IMR-90 (cell line): ENCODE results near the gene NCKAP5L. TPM values are rescaled to one million over a fixed set of nuclear protein-coding genes. Genes with fewer than 3 reads are reported as not detected.

Experiments
- ATAC-seq: fragments of 200-7000 bp; cut with Tn5 transposase; 2 replicates; pipeline ENCODE4 v1.9.1; 2020; ENCODE audit warnings: low read depth, mild to moderate bottlenecking, moderate library complexity
- BruUV-seq: library from RNA; stranded (reverse); fragments of 400-500 nt; replicated peaks from 2 replicates; lab custom pipeline; 2021; lab: Mats Ljungman, UMichigan
- CTCF ChIA-PET: fragments of 300-600 bp; formaldehyde crosslinking; extraction: SDS; loops from one replicate; lab custom pipeline; 2021; ENCODE audit warnings: antibody characterized with exemption; lab: Yijun Ruan, JAX
- POLR2A ChIA-PET: fragments of 300-600 bp; sonication (Branson Sonifier 250); formaldehyde crosslinking; loops from one replicate; lab custom pipeline; 2022; ENCODE audit warnings: antibody characterized with exemption; ENCODE audit not compliant: unreplicated experiment; lab: Charles Lee
- DNase-seq: peaks from one replicate; pipeline ENCODE4 v3.0.0; 2013
- H2AFZ ChIP-seq: replicated peaks from 2 replicates; pipeline ENCODE3; 2013; ENCODE audit warnings: low read length, mild to moderate bottlenecking; ENCODE audit not compliant: poor library complexity
- H2AK5ac ChIP-seq: 2 replicates; pipeline ENCODE4 v1.6.1; 2013; ENCODE audit warnings: low read depth, low read length, inconsistent platforms
- H2AK9ac ChIP-seq: replicated peaks from 2 replicates; pipeline ENCODE3; 2013; ENCODE audit warnings: mild to moderate bottlenecking, low read depth, low read length, moderate library complexity; ENCODE audit not compliant: poor library complexity
- H2BK120ac ChIP-seq: 2 replicates; pipeline ENCODE4 v1.6.1; 2013; ENCODE audit warnings: low read depth, low read length, inconsistent platforms
- H2BK15ac ChIP-seq: 3 replicates; pipeline ENCODE4 v1.6.1; 2013; ENCODE audit warnings: low read depth, low read length, inconsistent platforms
- H2BK20ac ChIP-seq: 2 replicates; pipeline ENCODE4 v1.6.1; 2013; ENCODE audit warnings: low read depth, mild to moderate bottlenecking, inconsistent platforms, low read length, moderate library complexity
- H2BK5ac ChIP-seq: 2 replicates; pipeline ENCODE4 v1.6.1; 2013; ENCODE audit warnings: mild to moderate bottlenecking, low read depth, low read length, inconsistent platforms; ENCODE audit not compliant: poor library complexity, severe bottlenecking
- H3K14ac ChIP-seq: replicated peaks from 2 replicates; pipeline ENCODE4 v1.6.1; 2013; ENCODE audit warnings: low read depth, low read length, inconsistent platforms
- H3K18ac ChIP-seq: 2 replicates; pipeline ENCODE4 v1.6.1; 2013; ENCODE audit warnings: low read depth, low read length, control low read depth
- H3K23ac ChIP-seq: 2 replicates; pipeline ENCODE4 v1.6.1; 2013; ENCODE audit warnings: low read depth, low read length, inconsistent platforms
- H3K27ac ChIP-seq: 2 replicates; pipeline ENCODE4 v1.5.1; 2013; ENCODE audit warnings: mild to moderate bottlenecking, control low read depth, low read length; ENCODE audit not compliant: insufficient read depth
- H3K27me3 ChIP-seq: 2 replicates; pipeline ENCODE4 v1.6.1; 2013; ENCODE audit warnings: low read length; ENCODE audit not compliant: control insufficient read depth, insufficient read depth
- H3K36me3 ChIP-seq: 2 replicates; pipeline ENCODE4 v1.6.1; 2013; ENCODE audit warnings: low read length, mixed read lengths; ENCODE audit not compliant: control insufficient read depth, insufficient read depth
- H3K4ac ChIP-seq: 2 replicates; pipeline ENCODE4 v1.6.1; 2013; ENCODE audit warnings: low read depth, low read length, inconsistent platforms
- H3K4me1 ChIP-seq: 2 replicates; pipeline ENCODE4 v1.6.1; 2013; ENCODE audit warnings: low read length, mixed read lengths; ENCODE audit not compliant: control insufficient read depth, insufficient read depth
- H3K4me2 ChIP-seq: 2 replicates; pipeline ENCODE4 v1.6.1; 2013; ENCODE audit warnings: low read depth, mild to moderate bottlenecking, control low read depth, low read length, moderate library complexity
- H3K4me3 ChIP-seq: 2 replicates; pipeline ENCODE4 v1.5.1; 2013; ENCODE audit warnings: low read depth, mild to moderate bottlenecking, control low read depth, low read length, moderate library complexity; ENCODE audit not compliant: insufficient read depth
- H3K56ac ChIP-seq: 2 replicates; pipeline ENCODE4 v1.6.1; 2013; ENCODE audit warnings: low read length, inconsistent platforms; ENCODE audit not compliant: insufficient read depth; ENCODE audit errors: extremely low read depth
- H3K79me1 ChIP-seq, 2 experiments: 2 replicates each; pipeline ENCODE4 v1.6.1; 2013; ENCODE audit warnings: low read length in 2 of 2, inconsistent platforms in 1 of 2, low read depth in 1 of 2
- H3K9ac ChIP-seq: 2 replicates; pipeline ENCODE4 v1.6.1; 2013; ENCODE audit warnings: low read depth, low read length, control low read depth
- H3K9me1 ChIP-seq: 2 replicates; pipeline ENCODE4 v1.6.1; 2013; ENCODE audit warnings: low read length, inconsistent platforms; ENCODE audit not compliant: insufficient read depth
- H3K9me3 ChIP-seq: 2 replicates; pipeline ENCODE4 v1.6.1; 2013; ENCODE audit warnings: low read length; ENCODE audit not compliant: control insufficient read depth, insufficient read depth
- H4K20me1 ChIP-seq: 2 replicates; pipeline ENCODE4 v1.6.1; 2013; ENCODE audit warnings: low read length, inconsistent platforms; ENCODE audit not compliant: insufficient read depth
- H4K5ac ChIP-seq: 2 replicates; pipeline ENCODE4 v1.6.1; 2013; ENCODE audit warnings: mild to moderate bottlenecking, low read depth, low read length, control low read depth
- H4K8ac ChIP-seq, 2 experiments: 2 replicates each; pipeline ENCODE4 v1.6.1; 2013; ENCODE audit warnings: low read depth in 2 of 2, low read length in 2 of 2, control low read depth in 1 of 2, inconsistent platforms in 1 of 2
- H4K91ac ChIP-seq: 2 replicates; pipeline ENCODE4 v1.6.1; 2013; ENCODE audit warnings: low read depth, low read length, inconsistent platforms; ENCODE audit not compliant: insufficient read depth
- CHD1 ChIP-seq: IDR thresholded peaks from 2 replicates; pipeline ENCODE4 v1.6.1; 2012; ENCODE audit warnings: low read depth, low read length, improper control_type of control experiment
- MAZ ChIP-seq: IDR thresholded peaks from 2 replicates; pipeline ENCODE4 v1.6.1; 2012; ENCODE audit warnings: low read depth, mild to moderate bottlenecking, low read length, improper control_type of control experiment, moderate library complexity, borderline replicate concordance
- MXI1 ChIP-seq: IDR thresholded peaks from 2 replicates; pipeline ENCODE4 v1.6.1; 2012; ENCODE audit warnings: low read depth, mild to moderate bottlenecking, low read length, moderate library complexity, borderline replicate concordance
- POLR2A ChIP-seq: IDR thresholded peaks from 2 replicates; pipeline ENCODE4 v1.6.1; 2012; ENCODE audit warnings: mild to moderate bottlenecking, low read depth, low read length
- RAD21 ChIP-seq: IDR thresholded peaks from 2 replicates; pipeline ENCODE4 v1.6.1; 2012; ENCODE audit warnings: low read length, improper control_type of control experiment
- RCOR1 ChIP-seq: IDR thresholded peaks from 2 replicates; pipeline ENCODE4 v1.6.1; 2012; ENCODE audit warnings: mild to moderate bottlenecking, low read length, improper control_type of control experiment; ENCODE audit not compliant: insufficient replicate concordance
- whole genome bisulfite sequencing, 2 experiments: methylation state at CpG; one replicate each; pipeline versions ENCODE4 v1.1.5 to v1.1.7; 2013; ENCODE audit warnings: missing lambda C conversion rate in 2 of 2; ENCODE audit not compliant: insufficient read length in 1 of 2; ENCODE audit errors: extremely low coverage in 2 of 2; 5-methylcytosine and 5-hydroxymethylcytosine counted together
- dilution Hi-C: fragments of 300-500 bp; cut with HindIII; formaldehyde crosslinking; loops from one replicate; pipeline ENCODE4 v1.14.3; 2018; ENCODE audit warnings: low sequenced_read_pairs; ENCODE audit not compliant: unreplicated experiment
- in situ Hi-C: fragments of 300-500 bp; cut with MboI; formaldehyde crosslinking; loops from 3 replicates; pipeline ENCODE4 v1.14.3; 2019; ENCODE audit warnings: low sequenced_read_pairs, inconsistent platforms, mixed read lengths
- intact Hi-C: fragments of 100-400 bp; cut with micrococcal nuclease; formaldehyde crosslinking; loops from 2 replicates; pipeline ENCODE4 v1.10.0; 2022
- polyA plus RNA-seq, 3 experiments: library from polyadenylated mRNA; depleted of rRNA; stranded (reverse); fragments of >200 nt; gene quantifications; 2 replicates each; pipeline ENCODE4 v1.2.3, GENCODE V29; 2012; ENCODE audit warnings: low replicate concordance in 1 of 3
- total RNA-seq: library from RNA; depleted of rRNA; stranded (reverse); fragments of >200 nt; gene quantifications from 2 replicates; pipeline ENCODE4 v1.2.3, GENCODE V29; 2012
- TF ChIP-seq, protein P1 (sequence below): fragments of 150-350 bp; IDR thresholded peaks from 2 replicates; pipeline ENCODE4 v1.6.1; 2016; ENCODE audit warnings: low read depth, mild to moderate bottlenecking, low read length, moderate library complexity, borderline replicate concordance
- TF ChIP-seq, protein P2 (sequence below): conservative IDR thresholded peaks from 2 replicates; pipeline ENCODE4 v1.5.1; 2012; ENCODE audit warnings: mild to moderate bottlenecking, low read depth, low read length, improper control_type of control experiment

NCKAP5L gene
- total and polyA plus RNA-seq, 2 of the 4 experiments (the other 2 are of a cell fraction): 6.1 to 14.4 TPM

DNA sequence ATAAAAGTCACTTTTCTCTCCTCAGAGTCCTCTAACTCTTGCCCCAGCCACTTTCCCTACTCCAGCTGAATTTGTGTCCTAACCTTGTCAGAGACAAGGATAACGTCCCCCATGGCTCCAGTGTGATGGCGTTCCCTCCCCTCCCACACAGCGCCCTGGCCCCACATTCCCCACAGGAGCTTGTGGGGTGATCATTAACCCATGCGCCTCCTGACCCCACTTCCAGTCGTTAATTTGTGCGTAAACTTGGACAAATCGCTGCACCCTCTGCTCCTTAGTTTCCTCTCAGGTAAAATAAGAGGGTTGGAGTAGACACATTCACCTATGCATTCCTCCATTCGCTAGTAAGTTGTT lies 37.5 kb upstream of the NCKAP5L start:
- ChIA-PET CTCF (interaction anchor here (1.7 to 2.4 kb wide), 2 partner anchors 190 to 205 kb away, joined by 3 to 9 read pairs; no protein-coding TSS in a partner anchor), POLR2A (no interaction called here)
- dilution Hi-C loops: no loop called here

More for the DNA sequence above, 37.5 kb upstream of the NCKAP5L start:
- H2AFZ ChIP-seq: no peak overlapping the region
- H4K8ac ChIP-seq: no peak overlapping the region
- no peak overlapping the region for H3K4me3 ChIP-seq
- H2BK15ac ChIP-seq: no peak overlapping the region
- no peak for DNase-seq
- 0 out of 2 replicates have a peak, but pooled peaks cover 4% of the 10 kb centered on the region for H4K20me1 ChIP-seq
- no peak overlapping the region for H3K9ac ChIP-seq
- H3K36me3 ChIP-seq: no peaks in the 10 kb centered on the region
- no peak overlapping the region for H2AK9ac ChIP-seq
- H3K18ac ChIP-seq: no peak overlapping the region
- intact Hi-C loops (no loop called here), in situ Hi-C loops (loop anchor here (5.0 kb wide), 2 partner anchors 87 to 187 kb away; partner anchors contain the start of gene AQP2)
- 0% methylated on average over 1 of the region's 8 CpGs; no CpG with 5 or more reads in 1 of the 2 experiments for WGBS, 2 experiments
- ATAC-seq: no peak
- no peak overlapping the region for H3K56ac ChIP-seq
- H2BK120ac ChIP-seq: no peak overlapping the region
- H3K27me3 ChIP-seq: peaks cover 22% of the 10 kb centered on the region
- H3K9me3 ChIP-seq: no peaks in the 10 kb centered on the region
- no peaks in the 10 kb centered on the region for H3K9me1 ChIP-seq
- no peak overlapping the region for H3K23ac ChIP-seq
- TF ChIP-seq RCOR1 (no peak), POLR2A (no peak), MAZ (no peak), MXI1 (no peak), RAD21 (no peak), CHD1 (no peak)
- TF ChIP-seq, protein P1, sequence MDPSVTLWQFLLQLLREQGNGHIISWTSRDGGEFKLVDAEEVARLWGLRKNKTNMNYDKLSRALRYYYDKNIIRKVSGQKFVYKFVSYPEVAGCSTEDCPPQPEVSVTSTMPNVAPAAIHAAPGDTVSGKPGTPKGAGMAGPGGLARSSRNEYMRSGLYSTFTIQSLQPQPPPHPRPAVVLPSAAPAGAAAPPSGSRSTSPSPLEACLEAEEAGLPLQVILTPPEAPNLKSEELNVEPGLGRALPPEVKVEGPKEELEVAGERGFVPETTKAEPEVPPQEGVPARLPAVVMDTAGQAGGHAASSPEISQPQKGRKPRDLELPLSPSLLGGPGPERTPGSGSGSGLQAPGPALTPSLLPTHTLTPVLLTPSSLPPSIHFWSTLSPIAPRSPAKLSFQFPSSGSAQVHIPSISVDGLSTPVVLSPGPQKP: no peak
- TF ChIP-seq, protein P2, sequence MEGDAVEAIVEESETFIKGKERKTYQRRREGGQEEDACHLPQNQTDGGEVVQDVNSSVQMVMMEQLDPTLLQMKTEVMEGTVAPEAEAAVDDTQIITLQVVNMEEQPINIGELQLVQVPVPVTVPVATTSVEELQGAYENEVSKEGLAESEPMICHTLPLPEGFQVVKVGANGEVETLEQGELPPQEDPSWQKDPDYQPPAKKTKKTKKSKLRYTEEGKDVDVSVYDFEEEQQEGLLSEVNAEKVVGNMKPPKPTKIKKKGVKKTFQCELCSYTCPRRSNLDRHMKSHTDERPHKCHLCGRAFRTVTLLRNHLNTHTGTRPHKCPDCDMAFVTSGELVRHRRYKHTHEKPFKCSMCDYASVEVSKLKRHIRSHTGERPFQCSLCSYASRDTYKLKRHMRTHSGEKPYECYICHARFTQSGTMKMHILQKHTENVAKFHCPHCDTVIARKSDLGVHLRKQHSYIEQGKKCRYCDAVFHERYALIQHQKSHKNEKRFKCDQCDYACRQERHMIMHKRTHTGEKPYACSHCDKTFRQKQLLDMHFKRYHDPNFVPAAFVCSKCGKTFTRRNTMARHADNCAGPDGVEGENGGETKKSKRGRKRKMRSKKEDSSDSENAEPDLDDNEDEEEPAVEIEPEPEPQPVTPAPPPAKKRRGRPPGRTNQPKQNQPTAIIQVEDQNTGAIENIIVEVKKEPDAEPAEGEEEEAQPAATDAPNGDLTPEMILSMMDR: no peak
- BruUV-seq: no TSS peak
- H3K4me2 ChIP-seq: no peak overlapping the region
- no peak overlapping the region for H3K4ac ChIP-seq
- H3K4me1 ChIP-seq: peaks cover 23% of the 10 kb centered on the region
- H4K91ac ChIP-seq: no peak overlapping the region
- no peaks in the 10 kb centered on the region for H3K79me1 ChIP-seq
- H4K5ac ChIP-seq: no peak overlapping the region
- no peak overlapping the region for H2BK5ac ChIP-seq
- no peak overlapping the region for H3K14ac ChIP-seq
- no peak overlapping the region for H2BK20ac ChIP-seq
- H2AK5ac ChIP-seq: no peak overlapping the region
- no peak overlapping the region for H3K27ac ChIP-seq
